ENCODE measurements around the gene GP9. TPM values are rescaled to one million over a fixed set of nuclear protein-coding genes. Genes with fewer than 3 reads are reported as not detected.
"Not testable (repeated sequence)": the region's sequence is repeated elsewhere in the genome, so short reads cannot be mapped to it uniquely, and the experiment has no call there.

Gene GP9
- total RNA-seq, 2 experiments from 2014 or later = not detected

GRCh38 chr3:129085818-129086217 lies 25.2 kb downstream of the GP9 start:
- Histone ChIP-seq H4K20me1 (ENCODE audit: insufficient read depth, low read length) (no peaks in the 10 kb centered on the region), H3K4me1 (ENCODE audit: insufficient read depth, low read length, poor library complexity, severe bottlenecking) (no peaks in the 10 kb centered on the region), H3K79me2 (ENCODE audit: insufficient read depth, low read depth, low read length) (no peaks in the 10 kb centered on the region), H3K9me2 (ENCODE audit: insufficient read depth, low read length) (no peaks in the 10 kb centered on the region), H3K4me3 (ENCODE audit: low read depth, low read length, poor library complexity, severe bottlenecking) (no peak overlapping the region), H3K9me3 (ENCODE audit: low read length) (no peaks in the 10 kb centered on the region), H3K4me2 (ENCODE audit: low read length) (no peak overlapping the region), H3K27ac (ENCODE audit: low read depth, low read length, poor library complexity, severe bottlenecking) (no peak overlapping the region), H2AFZ (ENCODE audit: low read length) (no peak overlapping the region), H3K36me3 (ENCODE audit: insufficient read depth, low read length) (no peaks in the 10 kb centered on the region)
- intact Hi-C loops (cut with micrococcal nuclease; ENCODE audit: unreplicated experiment) = no loop called here
- POLR2A ChIA-PET = no interaction called here
- BruUV-seq (replicated peaks) = no TSS peak
- TF ChIP-seq CTCF (conservative IDR thresholded peaks at IDR 0.05; ENCODE audit: low read length) = no peak
- no peak for TF ChIP-seq EZH2phosphoT487 (IDR thresholded peaks at IDR 0.05; ENCODE audit: borderline replicate concordance, low read depth, low read length)
- DNase-seq (ENCODE audit: low spot score) = no peak
- CTCF ChIA-PET (ENCODE audit: unreplicated experiment) = no interaction called here

- H2AFZ ChIP-seq (ENCODE audit: low read length) = no peak overlapping the region
- H3K4me1 ChIP-seq (ENCODE audit: insufficient read depth, low read length, poor library complexity, severe bottlenecking) = no peaks in the 10 kb centered on the region
- no peak for DNase-seq (ENCODE audit: low spot score)
- intact Hi-C loops (cut with micrococcal nuclease; ENCODE audit: unreplicated experiment) = no loop called here
- H3K27ac ChIP-seq (ENCODE audit: low read depth, low read length, poor library complexity, severe bottlenecking) = no peak overlapping the region
- H3K9me2 ChIP-seq (ENCODE audit: insufficient read depth, low read length) = no peaks in the 10 kb centered on the region
- ChIA-PET CTCF (ENCODE audit: unreplicated experiment) (no interaction called here), POLR2A (no interaction called here)
- H3K36me3 ChIP-seq (ENCODE audit: insufficient read depth, low read length) = peaks cover 10% of the 10 kb centered on the region
- BruUV-seq (replicated peaks) = no TSS peak
- no peaks in the 10 kb centered on the region for H4K20me1 ChIP-seq (ENCODE audit: insufficient read depth, low read length)
- H3K4me2 ChIP-seq (ENCODE audit: low read length) = no peak overlapping the region
- TF ChIP-seq CTCF (conservative IDR thresholded peaks at IDR 0.05; ENCODE audit: low read length) = no peak
- no peak overlapping the region for H3K4me3 ChIP-seq (ENCODE audit: low read depth, low read length, poor library complexity, severe bottlenecking)
- H3K79me2 ChIP-seq (ENCODE audit: insufficient read depth, low read depth, low read length) = no peaks in the 10 kb centered on the region
- no peaks in the 10 kb centered on the region for H3K9me3 ChIP-seq (ENCODE audit: low read length)
These were observed 26.6 kb downstream of the GP9 start for GRCh38 chr3:129087138-129087702.

GRCh38 chr3:129087904-129088303 lies 27.3 kb downstream of the GP9 start:
- H3K79me2 ChIP-seq (ENCODE audit: insufficient read depth, low read depth, low read length); H3K4me3 ChIP-seq (ENCODE audit: low read depth, low read length, poor library complexity, severe bottlenecking); DNase-seq (ENCODE audit: low spot score); BruUV-seq (replicated peaks); CTCF ChIA-PET (ENCODE audit: unreplicated experiment); intact Hi-C loops (cut with micrococcal nuclease; ENCODE audit: unreplicated experiment); POLR2A ChIA-PET; H2AFZ ChIP-seq (ENCODE audit: low read length); H4K20me1 ChIP-seq (ENCODE audit: insufficient read depth, low read length); H3K9me3 ChIP-seq (ENCODE audit: low read length); H3K4me2 ChIP-seq (ENCODE audit: low read length); H3K27ac ChIP-seq (ENCODE audit: low read depth, low read length, poor library complexity, severe bottlenecking); H3K9me2 ChIP-seq (ENCODE audit: insufficient read depth, low read length); H3K4me1 ChIP-seq (ENCODE audit: insufficient read depth, low read length, poor library complexity, severe bottlenecking): not testable (repeated sequence)
- H3K36me3 ChIP-seq (ENCODE audit: insufficient read depth, low read length) = peaks cover 11% of the 10 kb centered on the region

- H3K4me1 ChIP-seq (ENCODE audit: insufficient read depth, low read length, poor library complexity, severe bottlenecking); POLR2A ChIA-PET; H4K20me1 ChIP-seq (ENCODE audit: insufficient read depth, low read length); DNase-seq (ENCODE audit: low spot score); H3K4me2 ChIP-seq (ENCODE audit: low read length); intact Hi-C loops (cut with micrococcal nuclease; ENCODE audit: unreplicated experiment); H3K9me2 ChIP-seq (ENCODE audit: insufficient read depth, low read length); CTCF ChIA-PET (ENCODE audit: unreplicated experiment); H3K4me3 ChIP-seq (ENCODE audit: low read depth, low read length, poor library complexity, severe bottlenecking); H3K9me3 ChIP-seq (ENCODE audit: low read length); H3K27ac ChIP-seq (ENCODE audit: low read depth, low read length, poor library complexity, severe bottlenecking); BruUV-seq (replicated peaks); H2AFZ ChIP-seq (ENCODE audit: low read length); H3K79me2 ChIP-seq (ENCODE audit: insufficient read depth, low read depth, low read length): not testable (repeated sequence)
- peaks cover 11% of the 10 kb centered on the region for H3K36me3 ChIP-seq (ENCODE audit: insufficient read depth, low read length)
These were observed 27.7 kb downstream of the GP9 start for GRCh38 chr3:129088312-129088711.
